GM18909 (cell line): ENCODE results near the gene CDIPT.
"Not testable (repeated sequence)": the region's sequence is repeated elsewhere in the genome, so short reads cannot be mapped to it uniquely, and the experiment has no call there.

Experiments
- ATAC-seq: cut with Tn5 transposase; IDR thresholded peaks from one replicate; pipeline ENCODE4 v1.9.1; 2021; ENCODE audit warnings: mild to moderate bottlenecking; ENCODE audit not compliant: unreplicated experiment, poor library complexity

CDIPT gene

GRCh38 chr16:29897333-29897732 is 34.3 kb upstream of the CDIPT start:
- no peak for ATAC-seq

DNA sequence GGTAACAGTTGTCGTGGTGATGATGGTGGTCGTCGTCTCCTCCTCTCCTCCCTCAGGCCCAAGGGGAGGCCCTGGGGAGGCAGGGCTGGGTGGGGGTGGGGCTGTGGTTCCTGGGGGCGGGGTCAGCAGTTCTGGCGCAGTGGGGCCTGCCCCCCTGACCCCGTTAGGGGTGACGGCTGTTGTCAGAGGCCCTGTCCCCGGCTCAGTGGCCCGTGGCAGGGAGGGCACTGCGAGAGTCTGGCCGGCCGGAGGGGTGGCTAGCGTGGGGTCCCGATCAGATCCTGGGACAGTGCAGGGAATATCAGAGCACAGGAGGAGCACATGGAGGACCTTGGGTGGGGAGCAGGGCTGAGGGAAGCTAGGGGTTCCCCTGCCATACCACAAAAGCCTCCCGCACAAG is 33.8 kb upstream of the CDIPT start:
- no peak for ATAC-seq

- ATAC-seq = no peak
These were observed 31.3 kb upstream of the CDIPT start for GRCh38 chr16:29894352-29894751.

GRCh38 chr16:29893553-29893952 is 30.5 kb upstream of the CDIPT start:
- ATAC-seq = no peak

GRCh38 chr16:29892458-29892813 is 29.4 kb upstream of the CDIPT start:
- no peak for ATAC-seq

DNA sequence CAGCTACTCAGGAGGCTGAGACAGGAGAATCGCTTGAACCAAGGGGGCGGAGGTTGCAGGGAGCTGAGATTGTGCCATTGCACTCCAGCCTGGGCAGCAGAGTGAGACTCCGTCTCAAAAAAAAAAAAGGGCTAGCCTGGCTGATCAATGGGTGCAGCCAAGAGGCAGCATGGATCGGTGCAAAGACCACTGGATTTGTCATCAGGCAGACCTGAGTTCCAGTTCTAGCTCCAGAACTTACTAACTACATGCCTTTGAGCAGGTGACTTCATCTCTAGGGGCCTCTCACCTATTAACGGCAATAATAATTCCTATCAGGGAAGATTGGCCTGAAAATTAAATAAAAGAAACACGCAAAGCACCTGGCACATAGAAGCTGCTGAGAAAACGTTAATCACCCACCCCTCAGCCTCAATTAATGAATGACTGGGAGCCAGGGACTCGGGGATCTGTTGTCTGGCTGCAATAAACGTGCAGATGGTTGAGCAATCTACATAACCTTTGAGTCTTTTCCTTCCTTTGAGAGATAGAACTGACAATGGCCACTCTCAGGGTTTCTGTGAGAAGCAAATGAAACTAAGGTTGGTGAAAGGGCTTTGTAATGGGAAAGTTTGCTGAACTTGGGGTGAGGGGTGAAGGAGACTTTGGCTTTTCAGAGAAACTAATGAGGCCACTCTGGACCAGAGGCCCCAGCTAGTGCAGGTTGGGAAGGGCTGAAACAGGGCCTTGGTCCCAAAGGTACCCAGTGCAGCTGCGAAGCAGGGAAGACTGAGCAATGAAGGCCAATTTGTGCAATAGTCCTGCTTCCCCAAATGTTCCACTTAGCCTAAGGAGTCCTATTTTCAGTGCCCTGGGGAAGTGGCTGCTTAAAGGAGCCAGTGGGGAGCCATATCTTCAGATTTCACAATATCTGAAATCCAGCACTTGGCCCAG is 28.8 kb upstream of the CDIPT start:
- ATAC-seq = no peak

DNA sequence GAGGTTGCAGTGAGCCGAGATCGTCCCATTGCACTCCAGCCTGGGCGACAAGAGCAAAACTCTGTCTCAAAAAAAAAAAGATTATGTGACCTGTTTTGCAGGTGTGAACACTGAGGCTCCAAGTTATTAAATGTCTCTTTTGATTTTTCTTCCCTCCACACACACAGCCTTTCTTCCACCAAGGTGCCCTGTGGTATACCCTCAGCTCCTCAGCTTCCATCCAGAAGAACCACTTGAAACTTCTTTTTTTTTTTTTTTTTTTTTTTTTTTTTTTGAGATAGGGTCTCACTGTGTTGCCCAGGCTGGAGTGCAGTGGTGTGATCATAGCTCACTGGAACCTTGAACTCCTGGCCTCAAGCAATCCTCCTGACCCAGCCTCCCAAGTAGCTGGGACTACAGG is 26.3 kb upstream of the CDIPT start:
- ATAC-seq = not testable (repeated sequence)

GRCh38 chr16:29883987-29884386 is 21.0 kb upstream of the CDIPT start:
- ATAC-seq = no peak

GRCh38 chr16:29881050-29881449 is 18.0 kb upstream of the CDIPT start:
- ATAC-seq = no peak

DNA sequence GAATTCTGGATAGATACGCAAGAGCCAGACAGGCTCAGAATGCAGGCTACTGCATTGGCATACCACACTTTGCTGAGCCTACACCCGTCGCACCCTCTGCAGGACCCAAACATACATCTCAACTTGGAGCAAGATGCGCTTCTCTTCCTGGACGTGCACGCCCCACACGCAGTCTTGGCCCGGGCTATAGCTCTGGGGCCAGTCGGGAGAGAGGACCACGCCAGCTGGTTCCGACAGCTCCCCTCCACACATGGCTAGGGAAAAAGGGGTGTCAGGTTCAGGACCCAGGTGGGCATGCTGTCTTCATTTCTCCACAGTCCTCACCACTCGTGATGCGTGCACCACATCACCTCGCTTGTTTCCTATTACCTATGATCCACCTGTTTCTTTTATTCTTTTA is 15.1 kb upstream of the CDIPT start:
- ATAC-seq = no peak

GRCh38 chr16:29877266-29877961 is 14.4 kb upstream of the CDIPT start:
- no peak for ATAC-seq

DNA sequence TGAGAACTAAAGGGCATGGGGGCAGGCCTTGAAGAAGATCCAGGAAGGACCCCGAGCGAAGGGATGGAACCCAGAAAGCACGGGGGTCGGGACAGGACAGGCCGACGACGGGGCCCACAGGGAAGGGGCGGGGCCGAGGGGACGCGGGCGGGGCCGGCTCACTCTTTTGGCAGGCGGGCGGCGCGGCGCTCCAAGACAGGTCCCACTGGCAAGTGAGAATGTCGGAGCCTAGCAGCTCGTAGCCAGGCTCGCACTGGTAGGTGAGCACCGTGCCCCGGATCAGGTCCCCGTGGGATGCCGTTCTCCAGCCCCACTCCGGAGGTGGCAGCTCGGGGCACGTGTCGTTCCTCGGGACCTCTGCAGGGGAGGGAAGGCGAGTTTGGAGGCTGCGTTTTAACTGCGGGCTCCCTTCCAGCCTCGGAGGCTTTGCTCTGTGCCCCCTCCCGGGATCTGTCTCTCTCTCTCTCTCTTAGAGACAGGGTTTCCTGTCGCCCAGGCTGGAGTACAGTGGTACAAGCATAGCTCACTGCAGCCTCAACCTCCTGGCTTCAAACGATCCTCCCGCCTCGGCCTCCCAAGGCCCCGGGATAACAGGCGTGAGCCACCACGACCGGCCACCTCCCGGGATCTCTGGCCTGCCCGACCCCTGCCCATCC is 13.7 kb upstream of the CDIPT start:
- ATAC-seq = no peak

GRCh38 chr16:29876217-29876593 is 13.2 kb upstream of the CDIPT start:
- ATAC-seq = no peak

GRCh38 chr16:29875206-29875605 is 12.2 kb upstream of the CDIPT start:
- ATAC-seq = no peak

DNA sequence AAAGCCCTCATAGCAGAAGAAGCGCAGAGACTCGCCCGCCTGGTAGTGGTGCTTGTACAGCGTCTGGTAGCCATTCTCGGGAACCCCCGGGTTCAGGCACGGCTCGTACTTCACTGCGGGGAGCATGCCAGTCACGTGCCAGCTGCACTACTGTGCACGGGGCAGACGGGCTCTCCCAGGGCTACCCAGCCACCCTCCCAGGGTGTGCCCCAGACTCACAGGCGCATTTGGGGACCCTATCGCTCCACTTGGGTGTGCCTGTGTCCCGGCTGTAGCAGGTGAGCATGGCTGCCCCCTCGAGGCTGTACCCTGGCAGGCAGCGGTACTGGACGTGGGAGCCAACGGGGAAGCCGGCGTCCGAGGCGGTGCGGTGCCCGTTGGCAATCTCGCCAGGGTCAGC is 10.3 kb upstream of the CDIPT start:
- no peak for ATAC-seq

DNA sequence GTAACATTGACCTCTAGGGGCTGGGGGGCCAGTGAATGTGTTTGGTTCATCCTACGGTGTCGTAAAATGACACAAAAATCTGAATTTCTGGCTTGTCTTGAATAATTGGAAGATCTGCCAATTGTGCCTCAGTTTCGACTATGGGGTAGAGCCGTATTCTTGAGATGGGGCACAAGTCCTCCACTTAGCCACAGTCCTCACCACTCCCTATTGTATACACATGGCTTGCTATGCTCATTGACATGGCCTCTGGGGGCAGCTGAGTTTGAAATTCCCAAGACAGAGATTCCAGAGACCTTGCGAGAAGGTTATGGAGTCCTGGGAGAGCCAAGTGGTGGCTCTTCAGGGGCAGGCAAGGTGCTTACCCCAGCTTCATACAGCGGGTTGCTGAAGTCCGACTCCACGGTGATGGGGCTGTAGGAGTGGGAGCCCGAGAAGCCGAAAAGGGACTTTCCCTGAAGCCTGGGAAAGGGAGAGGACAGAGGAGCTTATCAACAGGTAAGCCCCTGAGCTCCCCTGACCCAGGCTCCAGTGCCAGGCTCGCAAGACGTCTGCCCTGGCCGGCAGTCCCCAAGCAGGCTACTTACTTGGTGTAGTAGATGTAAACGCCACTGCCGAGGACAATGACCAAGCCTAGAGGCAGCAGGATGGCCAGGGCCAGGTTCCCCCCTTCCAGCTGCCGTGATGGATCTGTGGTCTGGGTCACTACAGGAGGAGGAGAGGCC is 9.0 kb upstream of the CDIPT start:
- ATAC-seq = no peak

DNA sequence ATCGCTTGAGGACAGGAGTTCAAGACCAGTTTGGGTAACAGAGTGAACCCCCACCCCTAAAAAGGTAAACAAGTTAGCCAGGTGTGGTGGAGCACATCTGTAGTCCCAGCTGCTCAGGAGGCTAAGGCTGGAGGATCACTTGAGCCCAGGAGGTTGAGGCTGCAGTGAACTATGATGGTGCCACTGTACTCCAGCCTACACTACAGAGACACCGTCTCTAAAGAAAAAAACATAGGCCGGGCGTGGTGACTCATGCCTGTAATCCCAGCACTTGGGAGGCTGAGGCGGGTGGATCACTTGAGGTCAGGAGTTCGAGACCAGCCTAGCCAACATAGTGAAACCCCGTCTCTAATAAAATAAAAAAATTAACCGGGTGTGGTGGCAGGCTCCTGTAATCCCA is 6.0 kb upstream of the CDIPT start:
- ATAC-seq = not testable (repeated sequence)

GRCh38 chr16:29868396-29869009 is 5.5 kb upstream of the CDIPT start:
- ATAC-seq = no peak

GRCh38 chr16:29864205-29864604 is 1.2 kb upstream of the CDIPT start:
- ATAC-seq = no peak

DNA sequence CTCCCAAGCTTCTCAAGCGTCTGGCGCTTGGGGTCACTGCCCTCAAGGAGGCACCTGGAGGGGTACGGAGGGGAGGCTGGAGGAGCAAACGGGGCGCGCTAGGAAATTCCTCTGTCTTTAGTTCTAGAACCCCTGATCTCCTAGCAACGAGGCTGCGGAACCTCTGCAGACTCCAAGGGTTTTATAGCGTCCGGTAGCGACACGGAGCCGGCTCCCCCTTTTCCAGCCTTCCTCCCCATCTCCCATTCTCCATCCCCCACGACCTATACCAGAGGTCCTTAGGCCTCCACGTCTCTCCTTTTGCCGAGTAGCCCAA is 601 bp upstream of the CDIPT start:
- ATAC-seq = no peak
